Smooth muscle cell (in vitro differentiated cells): ENCODE results near the gene WFS1. TPM values are rescaled to one million over a fixed set of nuclear protein-coding genes. Genes with fewer than 3 reads are reported as not detected.
A peak's percentile ranks its signal among the peaks of the same experiment; 100 is the strongest.

Source experiments
- DNase-seq: peaks from one replicate; lab custom pipeline; 2025; ENCODE audit not compliant: unreplicated experiment; lab: John Stamatoyannopoulos, UW
- H2AFZ ChIP-seq: fragments of 200-600 bp; sonication (generic); 2 replicates; pipeline ENCODE4 v1.6.0; 2016; ENCODE audit warnings: antibody characterized with exemption, low read depth, mild to moderate bottlenecking
- H3F3A ChIP-seq: fragments of 200-600 bp; sonication (generic); 2 replicates; pipeline ENCODE4 v1.6.0; 2017; ENCODE audit warnings: antibody characterized with exemption, low read depth
- H3K27ac ChIP-seq: fragments of 200-600 bp; sonication (generic); 2 replicates; pipeline ENCODE4 v1.5.1; 2016; ENCODE audit warnings: low read depth, mild to moderate bottlenecking
- H3K27me3 ChIP-seq: fragments of 200-600 bp; sonication (generic); 2 replicates; pipeline ENCODE4 v1.6.1; 2016; ENCODE audit warnings: low read depth, mild to moderate bottlenecking
- H3K36me3 ChIP-seq: fragments of 200-600 bp; sonication (generic); 2 replicates; pipeline ENCODE4 v1.5.1; 2016; ENCODE audit warnings: low read depth
- H3K4me1 ChIP-seq: fragments of 200-600 bp; sonication (generic); 2 replicates; pipeline ENCODE4 v1.5.1; 2016; ENCODE audit warnings: low read depth
- H3K4me2 ChIP-seq: fragments of 200-600 bp; sonication (generic); 2 replicates; pipeline ENCODE4 v1.6.0; 2016; ENCODE audit warnings: mild to moderate bottlenecking
- H3K4me3 ChIP-seq: fragments of 200-600 bp; sonication (generic); 2 replicates; pipeline ENCODE4 v1.5.1; 2016; ENCODE audit warnings: mild to moderate bottlenecking
- H3K79me2 ChIP-seq: fragments of 200-600 bp; sonication (generic); 2 replicates; pipeline ENCODE4 v1.6.0; 2016; ENCODE audit warnings: low read depth, mild to moderate bottlenecking
- H3K9ac ChIP-seq: fragments of 200-600 bp; sonication (generic); 2 replicates; pipeline ENCODE4 v1.6.0; 2016; ENCODE audit warnings: low read depth
- H3K9me3 ChIP-seq: fragments of 200-600 bp; sonication (generic); replicated peaks from 2 replicates; pipeline ENCODE4 v1.5.1; 2016; ENCODE audit warnings: low read depth
- H4K20me1 ChIP-seq: fragments of 200-600 bp; sonication (generic); 2 replicates; pipeline ENCODE4 v1.6.0; 2016; ENCODE audit warnings: low read depth
- CTCF ChIP-seq: fragments of 200-600 bp; sonication (generic); IDR thresholded peaks from 2 replicates; pipeline ENCODE4 v1.5.1; 2017; ENCODE audit warnings: borderline replicate concordance, mild to moderate bottlenecking, antibody characterized with exemption; ENCODE audit not compliant: insufficient read depth, poor library complexity, severe bottlenecking
- WGBS: methylation state at CpG from one replicate; pipeline ENCODE4 v1.1.7; 2016; ENCODE audit warnings: low lambda C conversion rate; 5-methylcytosine and 5-hydroxymethylcytosine counted together
- polyA plus RNA-seq: library from polyadenylated mRNA; unstranded; fragments of >200 nt; fragmentation: Nextera tagmentation; extraction: Ambion mirVana; gene quantifications from 2 replicates; pipeline ENCODE4 v1.2.1, GENCODE V29; 2016
- total RNA-seq: library from RNA; depleted of rRNA; stranded (reverse); fragments of >200 nt; gene quantifications from 2 replicates; pipeline ENCODE4 v1.2.3, GENCODE V29; 2014

Gene WFS1
- total and polyA plus RNA-seq, 2 experiments from 2014 or later: 28.6 to 30.2 TPM

- Histone ChIP-seq H3K4me1 (no peaks in the 10 kb centered on the region), H3K27me3 (no peaks in the 10 kb centered on the region), H3K9me3 (no peaks in the 10 kb centered on the region), H3K4me2 (no peak overlapping the region), H3K79me2 (no peaks in the 10 kb centered on the region), H3K27ac (no peak overlapping the region), H3K36me3 (no peaks in the 10 kb centered on the region), H3K4me3 (no peak overlapping the region), H2AFZ (no peak overlapping the region), H4K20me1 (no peaks in the 10 kb centered on the region), H3K9ac (no peak overlapping the region), H3F3A (no peaks in the 10 kb centered on the region)
- DNase-seq: no peak
- WGBS: 97% methylated on average over 9 of the region's 9 CpGs
- TF ChIP-seq CTCF: no peak
Measured at GRCh38 chr4:6256141-6256540, 13.5 kb upstream of the WFS1 start.

- Histone ChIP-seq H3K4me3 (no peak overlapping the region), H3K4me1 (no peaks in the 10 kb centered on the region), H3K27ac (no peak overlapping the region), H3F3A (no peaks in the 10 kb centered on the region), H3K27me3 (no peaks in the 10 kb centered on the region), H3K9me3 (no peaks in the 10 kb centered on the region), H3K4me2 (peak overlapping the region; percentile 67), H3K9ac (peak overlapping the region; percentile 29), H2AFZ (peak overlapping the region; percentile 61), H3K79me2 (no peaks in the 10 kb centered on the region), H3K36me3 (no peaks in the 10 kb centered on the region), H4K20me1 (no peaks in the 10 kb centered on the region)
- no peak for DNase-seq
- 18% methylated on average over 16 of the region's 18 CpGs for WGBS
- TF ChIP-seq CTCF: no peak
Measured at GRCh38 chr4:6257247-6258025, 12.2 kb upstream of the WFS1 start.

GRCh38 chr4:6258026-6258360 is 11.7 kb upstream of the WFS1 start:
- H3K9ac ChIP-seq: no peak overlapping the region
- WGBS: 73% methylated on average over 5 of the region's 5 CpGs
- no peak overlapping the region for H3K4me3 ChIP-seq
- H3K79me2 ChIP-seq: no peaks in the 10 kb centered on the region
- H3K36me3 ChIP-seq: no peaks in the 10 kb centered on the region
- H3F3A ChIP-seq: no peaks in the 10 kb centered on the region
- H3K4me2 ChIP-seq: no peak overlapping the region
- no peak overlapping the region for H3K27ac ChIP-seq
- TF ChIP-seq CTCF: no peak
- H3K9me3 ChIP-seq: no peaks in the 10 kb centered on the region
- no peaks in the 10 kb centered on the region for H3K27me3 ChIP-seq
- no peaks in the 10 kb centered on the region for H3K4me1 ChIP-seq
- H2AFZ ChIP-seq: no peak overlapping the region
- no peak for DNase-seq
- no peaks in the 10 kb centered on the region for H4K20me1 ChIP-seq

DNA sequence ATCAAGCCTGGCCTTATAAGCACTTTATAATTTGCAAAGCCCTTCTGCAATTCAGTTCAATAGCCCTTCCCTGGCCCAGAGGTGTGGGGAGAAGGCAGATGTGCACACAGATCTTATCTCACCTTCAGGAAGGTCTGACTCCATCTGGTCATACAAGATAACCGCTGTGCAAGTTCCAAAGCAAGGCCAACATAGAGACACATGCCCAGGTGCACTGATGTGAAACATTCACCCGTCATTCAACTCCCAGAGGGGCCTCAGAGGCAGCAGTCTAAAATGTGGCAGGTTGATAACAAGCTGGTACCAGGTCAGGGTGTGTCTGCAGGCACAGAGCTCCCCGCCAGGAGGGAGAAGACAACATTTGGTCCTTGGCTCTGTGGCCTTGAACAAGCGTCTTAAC is 10.9 kb upstream of the WFS1 start:
- Histone ChIP-seq H3K36me3 (no peaks in the 10 kb centered on the region), H3K79me2 (no peaks in the 10 kb centered on the region), H3K4me2 (no peak overlapping the region), H3K9ac (no peak overlapping the region), H2AFZ (no peak overlapping the region), H3K27me3 (no peaks in the 10 kb centered on the region), H3K27ac (no peak overlapping the region), H3K4me1 (no peaks in the 10 kb centered on the region), H3K4me3 (no peak overlapping the region), H3F3A (no peaks in the 10 kb centered on the region), H4K20me1 (no peaks in the 10 kb centered on the region), H3K9me3 (no peaks in the 10 kb centered on the region)
- WGBS: 95% methylated on average over 4 of the region's 4 CpGs
- DNase-seq: no peak
- no peak for TF ChIP-seq CTCF
